Ovary (tissue), 3 donors: Measurements from ENCODE around the gene POMT1.

Source experiments
- POLR2A ChIP-seq: fragments of 450-650 bp; IDR thresholded peaks from one replicate; pipeline ENCODE4 v1.6.1; 2017; ENCODE audit warnings: antibody characterized with exemption, mild to moderate bottlenecking, moderate library complexity
- TF ChIP-seq, protein P1 (sequence below), 3 donors: fragments of 450-650 bp in 2 of 3; fragments of 200-600 bp in 1 of 3; IDR thresholded peaks; one replicate each; pipeline versions ENCODE4 v1.5.1 to v1.8.0; 2016 to 2022; ENCODE audit warnings: antibody characterized with exemption in 3 of 3, mild to moderate bottlenecking in 1 of 3
- donor health status: DM: no; HTN: no; CAD: no.

DNA sequence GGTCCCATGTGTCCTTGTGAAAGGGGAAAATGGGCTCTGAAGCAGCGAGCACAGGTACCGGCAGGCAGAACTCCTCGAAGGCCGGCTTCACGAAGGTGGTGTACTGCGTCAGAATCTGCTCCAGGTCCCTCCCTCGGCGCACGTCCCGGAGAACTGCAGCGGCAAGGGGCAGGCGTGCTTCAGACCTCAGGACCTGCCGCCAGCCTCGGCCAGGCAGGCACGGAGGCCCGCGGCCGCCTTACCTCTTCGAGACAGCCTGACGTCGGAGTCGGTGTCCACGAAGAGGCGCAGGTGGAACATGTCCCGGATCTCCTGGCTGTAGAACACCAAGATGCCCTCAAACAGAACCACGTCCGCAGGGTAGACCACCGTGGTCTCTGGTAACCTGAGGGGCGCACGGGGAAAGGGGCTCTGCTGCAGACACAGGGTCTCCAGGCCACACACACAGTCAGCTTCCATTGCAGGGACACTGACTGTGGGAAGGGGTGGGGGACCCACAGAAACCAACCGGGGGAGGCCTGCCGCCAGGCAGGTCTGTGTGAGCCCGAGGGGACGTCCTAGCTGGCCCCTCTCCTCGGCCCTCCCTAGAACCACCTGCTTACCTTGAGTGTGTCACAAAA is 26.3 kb downstream of the POMT1 start:
- TF ChIP-seq POLR2A, result no peak
- TF ChIP-seq, protein P1, sequence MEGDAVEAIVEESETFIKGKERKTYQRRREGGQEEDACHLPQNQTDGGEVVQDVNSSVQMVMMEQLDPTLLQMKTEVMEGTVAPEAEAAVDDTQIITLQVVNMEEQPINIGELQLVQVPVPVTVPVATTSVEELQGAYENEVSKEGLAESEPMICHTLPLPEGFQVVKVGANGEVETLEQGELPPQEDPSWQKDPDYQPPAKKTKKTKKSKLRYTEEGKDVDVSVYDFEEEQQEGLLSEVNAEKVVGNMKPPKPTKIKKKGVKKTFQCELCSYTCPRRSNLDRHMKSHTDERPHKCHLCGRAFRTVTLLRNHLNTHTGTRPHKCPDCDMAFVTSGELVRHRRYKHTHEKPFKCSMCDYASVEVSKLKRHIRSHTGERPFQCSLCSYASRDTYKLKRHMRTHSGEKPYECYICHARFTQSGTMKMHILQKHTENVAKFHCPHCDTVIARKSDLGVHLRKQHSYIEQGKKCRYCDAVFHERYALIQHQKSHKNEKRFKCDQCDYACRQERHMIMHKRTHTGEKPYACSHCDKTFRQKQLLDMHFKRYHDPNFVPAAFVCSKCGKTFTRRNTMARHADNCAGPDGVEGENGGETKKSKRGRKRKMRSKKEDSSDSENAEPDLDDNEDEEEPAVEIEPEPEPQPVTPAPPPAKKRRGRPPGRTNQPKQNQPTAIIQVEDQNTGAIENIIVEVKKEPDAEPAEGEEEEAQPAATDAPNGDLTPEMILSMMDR (IDR thresholded peaks at IDR 0.05), result no peak
